ENCODE results near the gene MAML3. TPM values are rescaled to one million over a fixed set of nuclear protein-coding genes. Genes with fewer than 3 reads are reported as not detected.

MAML3 gene
- total RNA-seq, 4 donors from 2014 or later, result 18.2 to 42.7 (median 28.6) TPM

DNA sequence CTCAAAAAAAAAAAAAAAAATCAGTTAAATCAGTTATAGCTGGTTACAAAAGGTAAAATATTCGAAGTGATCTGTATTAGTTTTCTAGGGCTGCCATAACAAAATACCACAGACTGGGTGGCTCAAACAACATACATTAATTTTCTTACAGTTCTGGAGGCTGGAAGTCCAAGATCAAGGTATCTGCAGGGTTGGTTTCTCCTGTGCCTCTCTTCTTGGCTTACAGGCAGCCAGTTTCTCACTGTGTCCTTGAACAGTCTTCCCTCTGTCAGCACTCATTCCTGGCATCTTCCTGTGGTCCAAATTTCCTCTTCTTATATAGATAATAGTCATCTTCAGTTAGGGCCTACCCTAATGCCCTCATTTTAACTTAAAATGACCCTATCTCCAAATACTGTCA is 248.5 kb downstream of the MAML3 start:
- H3K27ac ChIP-seq, result no peak overlapping the region
- no peak for DNase-seq (ENCODE audit: low spot score in 2 of 2)
- WGBS, result 78% methylated on average over 1 of the region's 1 CpG
- H3K9me3 ChIP-seq, result no peaks in the 10 kb centered on the region
- H3K27me3 ChIP-seq, result no peaks in the 10 kb centered on the region
- peaks cover 25% of the 10 kb centered on the region for H3K4me1 ChIP-seq
- TF ChIP-seq POLR2AphosphoS5 (IDR thresholded peaks at IDR 0.05) (no peak), EP300 (IDR thresholded peaks at IDR 0.05) (no peak), POLR2A (IDR thresholded peaks at IDR 0.05) (no peak)
- TF ChIP-seq, protein P1, sequence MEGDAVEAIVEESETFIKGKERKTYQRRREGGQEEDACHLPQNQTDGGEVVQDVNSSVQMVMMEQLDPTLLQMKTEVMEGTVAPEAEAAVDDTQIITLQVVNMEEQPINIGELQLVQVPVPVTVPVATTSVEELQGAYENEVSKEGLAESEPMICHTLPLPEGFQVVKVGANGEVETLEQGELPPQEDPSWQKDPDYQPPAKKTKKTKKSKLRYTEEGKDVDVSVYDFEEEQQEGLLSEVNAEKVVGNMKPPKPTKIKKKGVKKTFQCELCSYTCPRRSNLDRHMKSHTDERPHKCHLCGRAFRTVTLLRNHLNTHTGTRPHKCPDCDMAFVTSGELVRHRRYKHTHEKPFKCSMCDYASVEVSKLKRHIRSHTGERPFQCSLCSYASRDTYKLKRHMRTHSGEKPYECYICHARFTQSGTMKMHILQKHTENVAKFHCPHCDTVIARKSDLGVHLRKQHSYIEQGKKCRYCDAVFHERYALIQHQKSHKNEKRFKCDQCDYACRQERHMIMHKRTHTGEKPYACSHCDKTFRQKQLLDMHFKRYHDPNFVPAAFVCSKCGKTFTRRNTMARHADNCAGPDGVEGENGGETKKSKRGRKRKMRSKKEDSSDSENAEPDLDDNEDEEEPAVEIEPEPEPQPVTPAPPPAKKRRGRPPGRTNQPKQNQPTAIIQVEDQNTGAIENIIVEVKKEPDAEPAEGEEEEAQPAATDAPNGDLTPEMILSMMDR (IDR thresholded peaks at IDR 0.05), result no peak
- no peak overlapping the region for H3K4me3 ChIP-seq
- H3K36me3 ChIP-seq, result no peaks in the 10 kb centered on the region

DNA sequence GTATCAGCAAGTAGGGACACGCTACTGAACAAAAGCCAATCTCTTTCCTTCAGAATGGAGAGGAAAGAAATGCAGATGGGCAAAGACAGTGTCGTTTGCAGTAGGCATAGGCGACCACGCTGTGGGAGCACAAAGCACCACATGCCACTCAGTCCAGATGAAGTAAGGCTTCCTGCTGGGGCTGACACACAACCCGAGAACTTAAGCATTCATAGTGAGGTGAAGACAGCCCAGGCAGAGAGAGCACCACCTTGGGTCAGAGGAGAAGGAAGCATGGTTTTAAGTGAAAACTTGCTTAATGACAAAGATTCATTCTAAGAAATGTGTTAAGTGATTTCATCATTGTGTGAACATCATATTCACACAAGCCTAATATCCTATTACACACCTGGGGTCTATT is 249.6 kb downstream of the MAML3 start:
- 85% methylated on average over 5 of the region's 5 CpGs for WGBS
- no peak overlapping the region for H3K27ac ChIP-seq
- TF ChIP-seq, protein P1 (IDR thresholded peaks at IDR 0.05), result no peak
- TF ChIP-seq POLR2AphosphoS5 (IDR thresholded peaks at IDR 0.05), result no peak
- no peak for TF ChIP-seq POLR2A (IDR thresholded peaks at IDR 0.05)
- TF ChIP-seq EP300 (IDR thresholded peaks at IDR 0.05), result no peak

DNA sequence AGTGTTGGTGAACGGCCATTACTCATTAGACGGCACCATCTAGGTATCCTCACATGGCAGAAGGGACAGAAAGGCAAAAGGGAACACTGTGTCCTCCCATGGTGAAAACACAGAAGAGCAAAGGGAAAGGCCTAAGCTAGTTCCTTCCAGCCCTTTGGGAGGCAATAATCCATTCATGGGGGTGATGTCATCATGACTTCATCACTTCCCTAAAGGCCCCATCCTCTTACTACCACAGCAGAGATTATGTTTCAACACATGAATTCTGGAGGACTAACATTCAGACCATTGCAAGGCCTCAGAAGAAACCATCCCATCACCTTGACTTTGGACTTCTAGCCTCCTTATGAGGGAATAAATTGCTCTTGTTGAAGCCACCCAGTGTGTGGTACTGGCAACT is 250.1 kb downstream of the MAML3 start:
- TF ChIP-seq EP300 (IDR thresholded peaks at IDR 0.05), result no peak
- TF ChIP-seq, protein P1 (IDR thresholded peaks at IDR 0.05), result no peak
- Histone ChIP-seq H3K4me3 (no peak overlapping the region), H3K27ac (no peak overlapping the region), H3K27me3 (no peaks in the 10 kb centered on the region), H3K4me1 (peaks cover 26% of the 10 kb centered on the region), H3K36me3 (no peaks in the 10 kb centered on the region), H3K9me3 (no peaks in the 10 kb centered on the region)
- 100% methylated on average over 2 of the region's 2 CpGs for WGBS
- no peak for DNase-seq (ENCODE audit: low spot score in 2 of 2)

More for the DNA sequence above, 249.6 kb downstream of the MAML3 start:
- Histone ChIP-seq H3K4me1 (peaks cover 26% of the 10 kb centered on the region), H3K27me3 (no peaks in the 10 kb centered on the region), H3K4me3 (no peak overlapping the region), H3K9me3 (no peaks in the 10 kb centered on the region), H3K36me3 (no peaks in the 10 kb centered on the region)
- no peak for DNase-seq (ENCODE audit: low spot score in 2 of 2)

DNA sequence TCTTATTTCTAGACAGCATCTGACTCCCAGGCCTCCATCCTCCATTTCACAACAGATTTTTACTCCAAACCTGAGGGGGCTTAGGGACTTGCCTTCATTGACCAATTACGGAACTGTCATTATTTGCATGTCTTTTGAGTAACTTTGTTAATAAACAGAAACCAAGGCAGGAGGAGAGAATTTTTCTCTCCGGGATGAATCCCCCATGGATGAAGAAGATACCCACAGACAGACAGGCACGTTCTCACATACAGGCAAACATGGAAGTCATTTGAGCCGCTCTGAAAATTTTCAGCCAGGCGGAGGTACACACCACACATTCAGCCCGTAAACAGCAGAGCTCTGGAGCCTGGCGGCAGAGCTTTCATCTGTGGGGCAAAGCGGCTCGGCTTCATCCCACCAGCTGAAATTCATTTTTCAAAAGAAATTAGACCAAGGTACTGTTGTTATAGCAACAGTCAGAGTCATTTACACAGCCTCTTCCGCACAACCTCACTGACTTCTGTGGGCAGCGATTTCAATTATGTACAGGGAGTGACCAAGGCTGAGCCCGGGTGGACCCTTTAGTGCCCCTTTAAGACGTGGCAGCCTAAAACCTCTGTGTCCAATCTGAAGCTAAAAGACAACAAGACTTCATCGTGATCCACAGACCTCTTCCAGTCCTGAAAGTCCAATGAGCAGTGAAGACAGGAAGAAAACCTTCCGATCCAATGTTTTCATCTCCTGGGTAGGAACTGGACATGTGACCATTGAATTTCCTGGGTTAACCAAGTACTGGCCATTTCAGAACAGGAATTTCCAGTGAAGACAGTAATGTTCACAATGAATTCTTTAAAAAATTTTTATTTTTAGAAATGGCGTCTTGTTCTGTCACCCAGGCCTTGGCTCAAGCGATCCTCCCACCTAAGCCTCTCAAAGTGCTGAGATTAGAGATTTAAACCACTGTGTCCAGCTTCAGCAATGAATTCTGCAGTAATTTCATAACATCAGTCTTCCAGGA is 251.4 kb downstream of the MAML3 start:
- WGBS, result 80% methylated on average over 17 of the region's 17 CpGs
- TF ChIP-seq, protein P1 (IDR thresholded peaks at IDR 0.05), result no peak
- TF ChIP-seq EP300 (IDR thresholded peaks at IDR 0.05) (no peak), POLR2AphosphoS5 (IDR thresholded peaks at IDR 0.05) (no peak), POLR2A (IDR thresholded peaks at IDR 0.05) (no peak)
- Histone ChIP-seq H3K27ac (peak overlapping the region; percentile 70), H3K4me3 (peak overlapping the region; percentile 43), H3K36me3 (no peaks in the 10 kb centered on the region), H3K27me3 (no peaks in the 10 kb centered on the region), H3K9me3 (no peaks in the 10 kb centered on the region), H3K4me1 (peaks cover 26% of the 10 kb centered on the region)
- DNase-seq (ENCODE audit: low spot score in 2 of 2), result no peak

DNA sequence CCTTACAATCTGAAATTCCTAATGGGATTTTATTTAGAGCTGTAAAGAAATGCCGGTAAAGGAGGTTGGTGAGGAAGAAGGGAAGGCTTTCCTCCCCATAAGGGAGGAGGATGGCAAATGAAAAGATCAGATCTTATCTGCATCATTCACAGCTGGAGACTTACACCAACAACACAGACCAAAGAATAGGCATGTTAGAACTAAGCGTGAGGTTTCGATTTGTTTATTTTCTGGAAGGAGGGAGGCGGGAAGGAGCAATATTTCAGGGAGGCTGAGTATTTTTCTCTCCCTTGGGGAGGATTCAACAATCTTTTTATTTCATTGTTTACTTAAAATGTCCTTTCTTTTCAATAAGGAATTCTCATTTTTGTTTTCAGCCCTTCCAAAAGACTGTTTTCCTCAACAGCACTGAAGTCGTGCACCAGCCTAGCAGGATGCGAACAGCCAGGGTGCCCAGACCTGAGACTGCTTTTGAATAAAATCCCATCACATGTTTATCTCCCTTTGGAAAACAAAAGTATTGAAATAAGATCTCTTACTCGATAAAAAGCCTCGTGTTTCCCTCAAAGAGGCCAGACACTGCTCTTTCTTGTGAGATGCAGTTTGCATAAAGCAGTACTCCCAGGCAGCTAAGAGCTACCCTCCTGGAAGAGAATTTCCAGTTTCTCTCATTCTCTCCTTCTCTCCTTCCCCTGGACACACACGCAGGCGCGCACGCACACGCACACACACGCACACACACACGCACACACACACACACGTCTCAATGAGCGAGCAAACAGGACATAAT is 252.3 kb downstream of the MAML3 start:
- Histone ChIP-seq H3K27ac (peak overlapping the region; percentile 70), H3K4me1 (peaks cover 26% of the 10 kb centered on the region), H3K27me3 (no peaks in the 10 kb centered on the region), H3K4me3 (peak overlapping the region; percentile 43), H3K9me3 (no peaks in the 10 kb centered on the region), H3K36me3 (no peaks in the 10 kb centered on the region)
- no peak for DNase-seq (ENCODE audit: low spot score in 2 of 2)
- TF ChIP-seq, protein P1 (IDR thresholded peaks at IDR 0.05), result no peak
- TF ChIP-seq POLR2A (IDR thresholded peaks at IDR 0.05), result no peak
- TF ChIP-seq EP300 (IDR thresholded peaks at IDR 0.05), result no peak
- no peak for TF ChIP-seq POLR2AphosphoS5 (IDR thresholded peaks at IDR 0.05)
- 23% methylated on average over 17 of the region's 17 CpGs for WGBS

All from suprapubic skin (tissue), 4 donors.